Measurements from ENCODE around the gene ZNF407.

The ZNF407 gene

GRCh38 chr18:75029481-75029880 lies 431.8 kb downstream of the ZNF407 start:
- peak; percentile 18 for DNase-seq

- no peak for DNase-seq
Observed at GRCh38 chr18:75031717-75032317, 434.1 kb downstream of the ZNF407 start.

DNA sequence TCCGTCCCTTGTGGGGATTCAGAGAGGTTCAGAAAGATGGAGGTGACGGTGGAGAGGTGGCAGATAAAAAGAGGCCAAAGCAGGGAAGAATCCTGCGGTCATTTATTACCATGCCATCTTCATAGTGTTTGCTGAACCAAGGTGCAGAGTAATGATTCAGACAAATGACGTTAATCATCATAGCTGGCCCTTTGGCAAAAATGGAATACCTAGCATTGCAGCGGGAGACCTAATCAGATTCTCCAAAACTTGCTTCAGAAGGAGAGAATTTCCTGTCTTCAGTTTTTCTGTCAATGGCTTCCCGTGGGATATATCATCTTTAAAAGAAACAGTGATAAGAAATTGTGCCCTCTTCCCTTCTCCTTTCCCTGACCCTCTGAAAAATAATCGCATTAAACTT lies 435.8 kb downstream of the ZNF407 start:
- DNase-seq: no peak

GRCh38 chr18:75034937-75035336 lies 437.3 kb downstream of the ZNF407 start:
- no peak for DNase-seq

GRCh38 chr18:75035928-75036327 lies 438.3 kb downstream of the ZNF407 start:
- DNase-seq: no peak

GRCh38 chr18:75036917-75037688 lies 439.4 kb downstream of the ZNF407 start:
- peak; percentile 37 for DNase-seq

GRCh38 chr18:75037689-75037955 lies 440.0 kb downstream of the ZNF407 start:
- DNase-seq: no peak

- no peak for DNase-seq
Observed at GRCh38 chr18:75041586-75041985, 443.9 kb downstream of the ZNF407 start.

DNA sequence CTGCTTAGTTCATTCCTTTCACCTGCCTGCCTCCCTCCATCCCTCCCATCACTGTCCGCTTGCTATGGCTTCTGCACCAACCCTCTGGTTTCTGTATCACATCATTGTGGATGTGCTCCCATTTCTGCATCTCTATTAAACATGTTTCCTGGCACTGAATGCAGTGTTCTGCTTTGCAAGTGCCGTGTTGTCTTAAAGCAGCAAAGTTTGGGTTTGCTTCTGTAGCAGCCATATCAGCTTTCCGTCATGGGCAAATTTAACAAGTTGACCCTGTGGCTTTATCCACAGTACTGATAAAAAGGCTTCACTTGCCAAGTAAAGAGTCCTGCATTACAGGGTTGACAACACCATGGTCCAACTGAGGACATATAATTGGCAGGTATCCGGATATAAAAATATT lies 445.8 kb downstream of the ZNF407 start:
- no peak for DNase-seq

GRCh38 chr18:75044296-75044695 lies 446.6 kb downstream of the ZNF407 start:
- DNase-seq: no peak

DNA sequence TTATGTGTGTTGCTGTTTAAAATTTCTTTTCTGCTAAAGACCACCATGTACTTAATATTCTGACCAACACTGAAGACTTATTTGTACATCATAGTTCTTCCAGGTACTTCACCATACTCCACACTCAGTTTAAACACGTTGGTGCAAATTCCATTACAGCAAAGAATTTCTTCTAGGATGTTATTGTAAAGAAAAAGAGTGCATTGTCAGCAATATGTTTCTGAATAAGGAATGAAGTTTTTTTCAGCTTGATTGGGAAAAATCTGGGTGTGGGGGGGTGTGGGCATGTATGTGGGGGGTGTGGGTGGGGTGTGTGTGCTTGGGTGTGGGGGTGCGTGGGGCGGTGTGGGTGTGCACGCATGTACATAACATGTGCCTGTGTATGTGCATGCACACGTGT lies 447.1 kb downstream of the ZNF407 start:
- no peak for DNase-seq

DNA sequence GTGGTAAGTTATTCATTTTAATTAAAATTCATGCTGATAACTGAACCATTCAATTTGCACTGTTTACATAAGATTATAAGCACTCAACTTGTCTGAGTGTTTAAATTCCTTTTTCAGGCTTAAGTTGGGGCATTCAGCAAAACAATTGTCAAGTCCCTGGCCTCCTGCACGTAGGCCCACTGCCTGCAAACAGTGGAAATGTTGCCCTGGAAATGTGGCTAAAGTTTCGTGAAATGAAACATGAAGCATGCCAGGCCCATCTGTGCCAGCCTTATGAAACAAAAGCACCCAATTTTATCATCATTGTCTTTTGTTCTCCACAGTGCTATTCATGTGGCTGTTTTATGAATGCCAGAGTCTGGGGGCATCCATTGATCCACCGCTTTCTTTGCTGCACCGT lies 447.6 kb downstream of the ZNF407 start:
- no peak for DNase-seq

DNA sequence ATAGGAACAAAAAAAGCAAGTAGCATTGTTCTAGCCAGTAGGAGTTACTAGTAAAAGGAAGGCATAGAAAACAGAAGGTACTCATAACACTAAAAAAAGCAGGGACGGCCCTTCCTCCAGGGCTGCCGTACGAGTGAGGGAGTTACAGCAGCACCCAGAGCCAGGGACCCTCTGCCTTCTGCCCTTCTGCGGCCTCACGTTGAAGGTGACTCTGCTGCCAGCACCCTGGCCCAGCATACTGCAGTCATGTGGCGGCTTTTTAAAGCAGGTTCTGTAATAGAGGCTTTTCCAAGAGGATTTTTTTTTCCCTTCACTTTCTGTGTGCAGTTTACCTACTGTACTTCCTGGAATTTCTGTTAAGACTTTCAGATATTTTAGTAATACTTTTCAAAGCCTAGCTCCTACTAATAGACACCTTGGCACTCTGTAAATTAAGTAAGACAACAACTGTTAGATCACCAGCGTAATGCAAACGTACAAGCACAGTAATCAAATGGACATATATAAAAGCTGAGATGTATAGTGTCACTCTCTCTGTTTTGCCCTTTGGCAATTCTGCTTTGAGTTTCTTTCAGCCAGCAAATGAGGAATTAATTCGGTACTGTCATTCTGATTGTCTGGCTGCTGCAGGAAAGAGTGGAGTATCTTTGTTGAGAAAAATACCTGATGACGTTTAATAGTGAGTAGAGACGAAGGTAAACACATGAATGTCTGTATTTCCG lies 449.7 kb downstream of the ZNF407 start:
- no peak for DNase-seq

DNA sequence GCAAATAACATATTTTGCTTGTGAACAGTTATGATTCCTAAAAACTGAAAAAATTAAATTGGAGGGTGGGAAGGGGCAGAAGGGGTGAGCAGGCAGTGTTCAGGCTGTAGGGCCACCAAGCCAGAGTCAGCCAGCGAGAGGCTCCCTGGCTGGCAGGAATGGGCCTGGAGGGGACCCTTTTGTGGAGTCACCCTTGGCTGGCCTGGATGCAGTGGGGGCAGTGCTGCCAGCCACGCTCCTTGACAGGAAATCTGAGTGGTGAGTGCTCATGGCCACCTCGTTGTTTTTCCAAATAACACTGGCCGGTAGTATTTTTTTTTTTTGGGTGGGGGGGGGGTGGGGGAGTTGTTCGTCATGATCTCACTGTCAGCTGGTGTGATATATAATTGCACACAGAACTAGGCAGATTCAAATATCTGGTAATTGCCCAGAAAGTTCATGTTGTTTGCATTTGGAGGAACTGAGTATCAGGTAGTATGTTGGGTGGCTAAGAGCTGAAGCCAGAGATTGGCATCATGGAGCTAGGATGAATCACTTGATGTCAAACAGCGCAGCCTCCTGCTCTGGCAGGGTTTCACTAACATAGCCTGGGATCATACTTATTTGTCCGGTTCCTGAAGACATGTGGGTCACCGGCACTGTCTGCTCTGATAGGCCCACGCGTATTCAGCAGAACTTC lies 451.2 kb downstream of the ZNF407 start:
- no peak for DNase-seq

- DNase-seq: no peak
Observed at GRCh38 chr18:75049455-75049789, 451.8 kb downstream of the ZNF407 start.

DNA sequence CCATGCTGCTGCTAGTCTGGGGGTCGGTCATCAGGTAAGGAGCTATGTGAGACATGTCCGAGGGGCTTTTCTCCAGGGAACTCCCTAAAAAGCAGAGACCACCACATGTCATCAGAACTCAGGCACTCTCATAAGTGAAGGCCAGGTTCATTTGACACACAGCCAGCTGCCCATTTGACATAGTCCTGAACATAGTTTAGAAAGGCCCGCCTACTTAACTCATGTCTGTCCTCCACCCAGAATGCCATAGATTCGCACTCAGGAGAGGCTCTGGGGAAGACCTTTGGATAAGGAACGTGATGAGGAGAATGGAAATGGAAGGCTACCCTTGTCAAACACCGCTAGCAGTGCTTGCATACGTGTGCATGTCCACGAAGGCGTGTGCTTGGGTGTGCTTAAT lies 454.1 kb downstream of the ZNF407 start:
- DNase-seq: no peak

GRCh38 chr18:75052475-75052874 lies 454.8 kb downstream of the ZNF407 start:
- no peak for DNase-seq

- DNase-seq: no peak
Observed at GRCh38 chr18:75053028-75053629, 455.5 kb downstream of the ZNF407 start.

DNA sequence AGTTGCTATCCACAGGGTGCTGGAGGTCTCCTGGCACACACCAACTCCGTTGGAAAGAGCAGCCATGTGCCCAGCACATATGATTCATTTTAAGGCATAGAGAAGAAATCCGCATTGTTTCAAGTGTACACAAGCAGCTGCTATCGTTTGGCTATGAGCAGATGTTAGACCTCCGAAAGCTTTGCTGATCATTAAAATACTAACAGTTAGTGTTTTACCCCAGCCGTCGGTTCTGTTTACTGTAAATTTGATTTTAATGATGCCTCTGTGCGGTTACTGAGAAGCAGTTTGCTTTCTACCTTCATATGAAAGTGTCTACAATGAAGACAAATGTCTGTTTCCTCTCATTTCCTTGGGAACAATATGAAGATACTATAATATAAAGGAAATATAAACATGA lies 456.4 kb downstream of the ZNF407 start:
- DNase-seq: no peak

DNA sequence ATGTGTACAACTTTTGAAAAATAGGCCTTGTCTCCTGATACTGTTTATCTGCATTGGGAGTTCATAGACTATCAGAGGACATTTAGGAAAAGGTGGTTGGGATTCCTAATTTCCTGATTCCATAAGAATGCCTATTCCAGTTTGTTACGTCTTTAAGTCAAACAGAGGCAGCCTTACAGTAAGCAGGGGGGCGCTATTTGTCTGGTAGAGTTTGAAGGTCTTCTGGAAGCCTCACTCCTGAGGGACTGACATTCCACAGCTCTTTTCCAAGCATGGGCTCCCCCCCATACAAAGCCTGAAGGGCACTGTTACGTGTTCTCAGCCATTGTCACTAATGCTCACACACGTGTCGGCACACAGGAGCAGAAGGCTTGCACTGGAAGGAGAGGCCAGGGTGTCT lies 456.9 kb downstream of the ZNF407 start:
- DNase-seq: no peak

DNA sequence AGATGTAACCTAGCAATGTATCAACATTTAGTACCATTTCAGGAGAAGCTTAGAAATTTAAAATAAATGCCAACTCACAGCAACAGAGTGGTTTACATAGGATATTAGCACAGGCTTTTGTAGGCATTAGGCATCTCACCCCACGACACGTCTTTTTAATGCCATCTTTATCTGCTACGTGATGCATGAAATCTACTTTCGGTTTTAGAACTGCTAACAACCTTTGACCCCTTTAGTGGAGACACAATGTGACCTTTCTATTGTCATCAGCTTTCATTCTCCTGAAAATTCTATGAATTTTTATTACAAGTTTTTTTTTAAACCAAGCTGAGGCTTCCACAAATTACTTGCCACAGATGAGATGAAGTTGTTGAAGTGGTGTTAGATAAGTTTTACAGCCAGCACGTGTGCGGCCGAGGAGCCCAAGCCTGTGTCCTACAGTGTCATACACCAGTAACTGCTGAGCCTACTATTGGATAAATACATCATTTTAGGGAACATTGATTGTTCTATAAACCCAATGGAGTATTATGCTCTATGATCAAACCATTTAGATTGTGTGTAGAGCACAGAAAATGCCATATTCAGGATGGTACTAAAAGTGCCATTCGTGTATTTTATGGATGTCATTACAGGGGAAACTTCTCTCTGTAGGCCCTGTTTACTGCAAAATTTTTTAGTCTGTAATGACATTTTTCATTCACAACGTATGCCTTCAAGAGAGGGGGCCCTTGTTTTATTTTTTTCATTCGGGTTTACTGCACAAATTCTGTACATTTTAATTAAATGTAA lies 459.7 kb downstream of the ZNF407 start:
- DNase-seq: no peak

- no peak for DNase-seq
Observed at GRCh38 chr18:75060185-75060584, 462.5 kb downstream of the ZNF407 start.
